ENCODE results near the gene ANKRD52.

ANKRD52 gene

GRCh38 chr12:56188131-56188777, 69.9 kb downstream of the ANKRD52 start:
- no peak for ATAC-seq
- TF ChIP-seq, protein P1, sequence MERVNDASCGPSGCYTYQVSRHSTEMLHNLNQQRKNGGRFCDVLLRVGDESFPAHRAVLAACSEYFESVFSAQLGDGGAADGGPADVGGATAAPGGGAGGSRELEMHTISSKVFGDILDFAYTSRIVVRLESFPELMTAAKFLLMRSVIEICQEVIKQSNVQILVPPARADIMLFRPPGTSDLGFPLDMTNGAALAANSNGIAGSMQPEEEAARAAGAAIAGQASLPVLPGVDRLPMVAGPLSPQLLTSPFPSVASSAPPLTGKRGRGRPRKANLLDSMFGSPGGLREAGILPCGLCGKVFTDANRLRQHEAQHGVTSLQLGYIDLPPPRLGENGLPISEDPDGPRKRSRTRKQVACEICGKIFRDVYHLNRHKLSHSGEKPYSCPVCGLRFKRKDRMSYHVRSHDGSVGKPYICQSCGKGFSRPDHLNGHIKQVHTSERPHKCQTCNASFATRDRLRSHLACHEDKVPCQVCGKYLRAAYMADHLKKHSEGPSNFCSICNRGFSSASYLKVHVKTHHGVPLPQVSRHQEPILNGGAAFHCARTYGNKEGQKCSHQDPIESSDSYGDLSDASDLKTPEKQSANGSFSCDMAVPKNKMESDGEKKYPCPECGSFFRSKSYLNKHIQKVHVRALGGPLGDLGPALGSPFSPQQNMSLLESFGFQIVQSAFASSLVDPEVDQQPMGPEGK (CRISPR knock-in tag; IDR thresholded peaks at IDR 0.05; ENCODE audit: borderline replicate concordance): no peak
- no peak for TF ChIP-seq OSR1 (CRISPR knock-in tag; IDR thresholded peaks at IDR 0.05)
- TF ChIP-seq TOX (CRISPR knock-in tag; IDR thresholded peaks at IDR 0.05; ENCODE audit: borderline replicate concordance): no peak
- no peak for TF ChIP-seq PPARA (CRISPR knock-in tag; IDR thresholded peaks at IDR 0.05; ENCODE audit: borderline replicate concordance)
- no peak for TF ChIP-seq GLIS3 (CRISPR knock-in tag; IDR thresholded peaks at IDR 0.05)
- TF ChIP-seq, protein P2, sequence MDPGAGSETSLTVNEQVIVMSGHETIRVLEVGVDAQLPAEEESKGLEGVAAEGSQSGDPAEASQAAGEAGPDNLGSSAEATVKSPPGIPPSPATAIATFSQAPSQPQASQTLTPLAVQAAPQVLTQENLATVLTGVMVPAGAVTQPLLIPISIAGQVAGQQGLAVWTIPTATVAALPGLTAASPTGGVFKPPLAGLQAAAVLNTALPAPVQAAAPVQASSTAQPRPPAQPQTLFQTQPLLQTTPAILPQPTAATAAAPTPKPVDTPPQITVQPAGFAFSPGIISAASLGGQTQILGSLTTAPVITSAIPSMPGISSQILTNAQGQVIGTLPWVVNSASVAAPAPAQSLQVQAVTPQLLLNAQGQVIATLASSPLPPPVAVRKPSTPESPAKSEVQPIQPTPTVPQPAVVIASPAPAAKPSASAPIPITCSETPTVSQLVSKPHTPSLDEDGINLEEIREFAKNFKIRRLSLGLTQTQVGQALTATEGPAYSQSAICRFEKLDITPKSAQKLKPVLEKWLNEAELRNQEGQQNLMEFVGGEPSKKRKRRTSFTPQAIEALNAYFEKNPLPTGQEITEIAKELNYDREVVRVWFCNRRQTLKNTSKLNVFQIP (CRISPR knock-in tag; IDR thresholded peaks at IDR 0.05; ENCODE audit: borderline replicate concordance, low read depth): no peak
- TF ChIP-seq ZFP3 (CRISPR knock-in tag; IDR thresholded peaks at IDR 0.05): no peak
- TF ChIP-seq, protein P3, sequence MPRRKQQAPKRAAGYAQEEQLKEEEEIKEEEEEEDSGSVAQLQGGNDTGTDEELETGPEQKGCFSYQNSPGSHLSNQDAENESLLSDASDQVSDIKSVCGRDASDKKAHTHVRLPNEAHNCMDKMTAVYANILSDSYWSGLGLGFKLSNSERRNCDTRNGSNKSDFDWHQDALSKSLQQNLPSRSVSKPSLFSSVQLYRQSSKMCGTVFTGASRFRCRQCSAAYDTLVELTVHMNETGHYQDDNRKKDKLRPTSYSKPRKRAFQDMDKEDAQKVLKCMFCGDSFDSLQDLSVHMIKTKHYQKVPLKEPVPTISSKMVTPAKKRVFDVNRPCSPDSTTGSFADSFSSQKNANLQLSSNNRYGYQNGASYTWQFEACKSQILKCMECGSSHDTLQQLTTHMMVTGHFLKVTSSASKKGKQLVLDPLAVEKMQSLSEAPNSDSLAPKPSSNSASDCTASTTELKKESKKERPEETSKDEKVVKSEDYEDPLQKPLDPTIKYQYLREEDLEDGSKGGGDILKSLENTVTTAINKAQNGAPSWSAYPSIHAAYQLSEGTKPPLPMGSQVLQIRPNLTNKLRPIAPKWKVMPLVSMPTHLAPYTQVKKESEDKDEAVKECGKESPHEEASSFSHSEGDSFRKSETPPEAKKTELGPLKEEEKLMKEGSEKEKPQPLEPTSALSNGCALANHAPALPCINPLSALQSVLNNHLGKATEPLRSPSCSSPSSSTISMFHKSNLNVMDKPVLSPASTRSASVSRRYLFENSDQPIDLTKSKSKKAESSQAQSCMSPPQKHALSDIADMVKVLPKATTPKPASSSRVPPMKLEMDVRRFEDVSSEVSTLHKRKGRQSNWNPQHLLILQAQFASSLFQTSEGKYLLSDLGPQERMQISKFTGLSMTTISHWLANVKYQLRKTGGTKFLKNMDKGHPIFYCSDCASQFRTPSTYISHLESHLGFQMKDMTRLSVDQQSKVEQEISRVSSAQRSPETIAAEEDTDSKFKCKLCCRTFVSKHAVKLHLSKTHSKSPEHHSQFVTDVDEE (CRISPR knock-in tag; IDR thresholded peaks at IDR 0.05): no peak

All from SK-N-SH treated with all-trans-retinoic acid at 6 μM for 48 hours (cell line).